Endothelial cell of umbilical vein (primary cell): ENCODE measurements around the gene TDRD9. TPM values are rescaled to one million over a fixed set of nuclear protein-coding genes. Genes with fewer than 3 reads are reported as not detected.

Source experiments
- BruUV-seq: library from RNA; stranded (reverse); fragments of 400-500 nt; replicated peaks from 2 replicates; lab custom pipeline; 2021; lab: Mats Ljungman, UMichigan
- CTCF ChIA-PET: fragments of 300-600, 350-600 bp; sonication (Branson Sonifier 250); formaldehyde crosslinking; loops from one replicate; lab custom pipeline; 2021; ENCODE audit warnings: antibody characterized with exemption, inconsistent platforms; lab: Charles Lee
- POLR2A ChIA-PET: fragments of 300-600, 350-600 bp; sonication (Branson Sonifier 250); formaldehyde crosslinking; loops from one replicate; lab custom pipeline; 2021; ENCODE audit warnings: antibody characterized with exemption, inconsistent platforms; lab: Charles Lee
- DNase-seq: peaks from one replicate; pipeline ENCODE4 v3.0.0-alpha.2; 2011; ENCODE audit warnings: low read depth, low spot score
- FAIRE-seq: peaks from 2 replicates; lab custom pipeline; 2011; peaks lifted over from hg19 to GRCh38; lab: Jason Lieb, UNC
- H2AFZ ChIP-seq: 2 replicates; pipeline ENCODE4 v1.6.0; 2012; ENCODE audit warnings: low read depth, low read length, control low read depth, inconsistent platforms
- H3K27ac ChIP-seq: 2 replicates; pipeline ENCODE4 v1.5.1; 2011; ENCODE audit warnings: low read depth, mild to moderate bottlenecking, control low read depth, low read length, moderate library complexity; ENCODE audit not compliant: insufficient read depth
- H3K27me3 ChIP-seq, 2 experiments: 2 replicates each; pipeline versions ENCODE4 v1.6.0 to v1.6.1; 2011; ENCODE audit warnings: low read length in 2 of 2, mixed read lengths in 1 of 2; ENCODE audit not compliant: control insufficient read depth in 2 of 2, insufficient read depth in 2 of 2
- H3K36me3 ChIP-seq, 2 experiments: 2 replicates in 1 of 2; 3 replicates in 1 of 2; pipeline ENCODE4 v1.5.1; 2011; ENCODE audit warnings: low read length in 2 of 2, mild to moderate bottlenecking in 1 of 2, moderate library complexity in 1 of 2; ENCODE audit not compliant: control insufficient read depth in 2 of 2, insufficient read depth in 2 of 2; ENCODE audit errors: extremely low read depth in 1 of 2
- H3K4me1 ChIP-seq: 3 replicates; pipeline ENCODE4 v1.5.1; 2011; ENCODE audit warnings: mild to moderate bottlenecking, low read length; ENCODE audit not compliant: control insufficient read depth, insufficient read depth; ENCODE audit errors: extremely low read depth
- H3K4me2 ChIP-seq: 2 replicates; pipeline ENCODE4 v1.6.1; 2011; ENCODE audit warnings: low read length, control low read depth, mixed read lengths; ENCODE audit not compliant: insufficient read depth
- H3K4me3 ChIP-seq, 3 experiments: fragments of 200-600 bp in 1 of 3; sonication (generic), shearing (Covaris generic) in 1 of 3; replicated peaks in 1 of 3; 2 replicates each; pipeline ENCODE4 v1.5.1; 2011 to 2016; ENCODE audit warnings: control low read depth in 3 of 3, low read length in 3 of 3, mild to moderate bottlenecking in 2 of 3, inconsistent platforms in 1 of 3, low read depth in 1 of 3, moderate library complexity in 1 of 3; ENCODE audit not compliant: insufficient read depth in 1 of 3
- H3K79me2 ChIP-seq: 2 replicates; pipeline ENCODE4 v1.6.0; 2012; ENCODE audit warnings: low read length, inconsistent platforms; ENCODE audit not compliant: control insufficient read depth, insufficient read depth
- H3K9ac ChIP-seq: replicated peaks from 2 replicates; pipeline ENCODE3; 2011; ENCODE audit warnings: low read length, control low read depth; ENCODE audit not compliant: insufficient read depth; ENCODE audit errors: extremely low read depth
- H3K9me1 ChIP-seq: replicated peaks from 3 replicates; pipeline ENCODE4 v1.6.0; 2011; ENCODE audit warnings: mild to moderate bottlenecking, low read length; ENCODE audit not compliant: control insufficient read depth, insufficient read depth; ENCODE audit errors: extremely low read depth
- H3K9me3 ChIP-seq: replicated peaks from 2 replicates; pipeline ENCODE4 v1.5.1; 2012; ENCODE audit warnings: low read length, inconsistent platforms; ENCODE audit not compliant: control insufficient read depth, insufficient read depth
- H4K20me1 ChIP-seq: replicated peaks from 2 replicates; pipeline ENCODE3; 2011; ENCODE audit warnings: mild to moderate bottlenecking, low read length; ENCODE audit not compliant: control insufficient read depth, insufficient read depth; ENCODE audit errors: extremely low read depth
- CTCF ChIP-seq, 2 donors: IDR thresholded peaks; 1 replicate in 1 of 2; 2 replicates in 1 of 2; pipeline ENCODE4 v1.5.1; 2011; ENCODE audit warnings: low read length in 2 of 2, mild to moderate bottlenecking in 2 of 2, moderate library complexity in 2 of 2, control low read depth in 1 of 2, inconsistent platforms in 1 of 2, low read depth in 1 of 2; ENCODE audit not compliant: insufficient read depth in 1 of 2; ENCODE audit errors: extremely low read depth in 1 of 2
- EZH2 ChIP-seq: IDR thresholded peaks from 2 replicates; pipeline ENCODE4 v1.6.1; 2012; ENCODE audit warnings: borderline replicate concordance, low read depth, mild to moderate bottlenecking, moderate library complexity, low read length, inconsistent platforms; ENCODE audit not compliant: severe bottlenecking
- FOS ChIP-seq: IDR thresholded peaks from 2 replicates; pipeline ENCODE4 v1.6.1; 2011; ENCODE audit warnings: mild to moderate bottlenecking, low read length, moderate library complexity, borderline replicate concordance; ENCODE audit not compliant: insufficient read depth
- GATA2 ChIP-seq: IDR thresholded peaks from 2 replicates; pipeline ENCODE4 v1.7.0; 2011; ENCODE audit warnings: low read depth, mild to moderate bottlenecking, moderate library complexity, mixed read lengths, low read length; ENCODE audit not compliant: insufficient read length, insufficient read depth
- JUN ChIP-seq: IDR thresholded peaks from 2 replicates; pipeline ENCODE4 v1.6.1; 2011; ENCODE audit warnings: borderline replicate concordance, low read depth; ENCODE audit not compliant: insufficient read length, insufficient read depth
- POLR2A ChIP-seq: IDR thresholded peaks from 2 replicates; pipeline ENCODE4 v1.6.1; 2012; ENCODE audit warnings: low read depth, mild to moderate bottlenecking, control low read depth, low read length
- dilution Hi-C: fragments of 300-500 bp; cut with MboI; formaldehyde crosslinking; loops from one replicate; pipeline ENCODE4 v1.15.0; 2019; ENCODE audit warnings: low sequenced_read_pairs; ENCODE audit not compliant: extremely low pct_ligation_motif_present
- intact Hi-C: fragments of 100-400 bp; cut with micrococcal nuclease; formaldehyde crosslinking; loops from one replicate; pipeline ENCODE4 v1.10.0; 2022
- polyA plus RNA-seq, 4 experiments: library from polyadenylated mRNA; depleted of rRNA in 3 of 4; stranded (reverse) in 3 of 4; unstranded in 1 of 4; fragments of >200 nt; gene quantifications; 2 replicates each; pipeline versions ENCODE4 v1.2.1 to v1.2.3, GENCODE V29; 2011 to 2012; ENCODE audit warnings: missing spikeins in 1 of 4
- total RNA-seq: library from RNA; stranded (reverse); gene quantifications from 2 replicates; pipeline ENCODE4 v1.2.3, GENCODE V29; 2021

TDRD9 gene
- total and polyA plus RNA-seq, 2 donors (not counting 3 experiments of a cell fraction or from before 2014, with no cell fraction given) = 0.52 to 1.4 TPM

- Histone ChIP-seq H3K27ac (no peak overlapping the region), H4K20me1 (no peaks in the 10 kb centered on the region), H3K9ac (no peak overlapping the region), H3K27me3 (no peaks in the 10 kb centered on the region), H3K4me3 (no peak overlapping the region), H3K9me1 (no peaks in the 10 kb centered on the region), H2AFZ (no peak overlapping the region), H3K9me3 (no peaks in the 10 kb centered on the region), H3K4me1 (no peaks in the 10 kb centered on the region), H3K4me2 (no peak overlapping the region), H3K79me2 (no peaks in the 10 kb centered on the region), H3K36me3 (no peaks in the 10 kb centered on the region)
- ChIA-PET CTCF (no interaction called here), POLR2A (no interaction called here)
- dilution Hi-C loops = no loop called here
- DNase-seq = no peak
- no peak for TF ChIP-seq GATA2
- no peak for TF ChIP-seq JUN
- no peak for TF ChIP-seq EZH2
- no peak for TF ChIP-seq FOS
- no peak for TF ChIP-seq CTCF (IDR thresholded peaks at IDR 0.05; ENCODE audit: extremely low read depth in 1 of 2, insufficient read depth in 1 of 2, low read depth in 1 of 2, low read length in 2 of 2)
- no peak for TF ChIP-seq POLR2A
- FAIRE-seq = no peak
- no TSS peak for BruUV-seq
- intact Hi-C loops = no loop called here
Observed at GRCh38 chr14:104090071-104090748, 162.0 kb downstream of the TDRD9 start.
